Glutamatergic neuron (in vitro differentiated cells): ENCODE measurements around the gene CACNA2D1. TPM values are rescaled to one million over a fixed set of nuclear protein-coding genes. Genes with fewer than 3 reads are reported as not detected.

Source experiments
- DNase-seq: peaks from one replicate; pipeline ENCODE4 v3.0.0; 2022
- H3K27ac Mint-ChIP-seq: one replicate; pipeline ENCODE4 v1.8.0; 2020; ENCODE audit warnings: mild to moderate bottlenecking, mixed read lengths, inconsistent platforms; ENCODE audit not compliant: unreplicated experiment
- H3K27me3 Mint-ChIP-seq: one replicate; pipeline ENCODE4 v1.8.0; 2020; ENCODE audit warnings: mild to moderate bottlenecking, moderate library complexity, mixed read lengths, inconsistent platforms; ENCODE audit not compliant: unreplicated experiment
- H3K36me3 Mint-ChIP-seq: one replicate; pipeline ENCODE4 v1.8.0; 2020; ENCODE audit warnings: mild to moderate bottlenecking, mixed read lengths, inconsistent platforms; ENCODE audit not compliant: unreplicated experiment
- H3K4me1 Mint-ChIP-seq: one replicate; pipeline ENCODE4 v1.8.0; 2020; ENCODE audit warnings: mild to moderate bottlenecking, low read depth, mixed read lengths, inconsistent platforms; ENCODE audit not compliant: unreplicated experiment
- H3K4me3 Mint-ChIP-seq: one replicate; pipeline ENCODE4 v1.8.0; 2020; ENCODE audit warnings: mild to moderate bottlenecking, mixed read lengths, inconsistent platforms; ENCODE audit not compliant: unreplicated experiment
- H3K9me3 Mint-ChIP-seq: one replicate; pipeline ENCODE4 v1.8.0; 2020; ENCODE audit warnings: mild to moderate bottlenecking, moderate library complexity, mixed read lengths, inconsistent platforms; ENCODE audit not compliant: unreplicated experiment
- total RNA-seq: library from RNA; stranded (reverse); fragmentation: NEBNext Ultra II Directional; extraction: Animal tissue kit (Norgen Biotek cat#: 25700); gene quantifications from one replicate; pipeline ENCODE4 v1.2.1, GENCODE V29; 2021; ENCODE audit not compliant: unreplicated experiment
- TF ChIP-seq, protein P1 (sequence below): fragments of 200-600 bp; sonication (generic); IDR thresholded peaks from one replicate; pipeline ENCODE4 v1.5.0; 2021; ENCODE audit not compliant: partially characterized antibody, unreplicated experiment

CACNA2D1 gene
- total RNA-seq, 1 donor from 2014 or later = 258 TPM

DNA sequence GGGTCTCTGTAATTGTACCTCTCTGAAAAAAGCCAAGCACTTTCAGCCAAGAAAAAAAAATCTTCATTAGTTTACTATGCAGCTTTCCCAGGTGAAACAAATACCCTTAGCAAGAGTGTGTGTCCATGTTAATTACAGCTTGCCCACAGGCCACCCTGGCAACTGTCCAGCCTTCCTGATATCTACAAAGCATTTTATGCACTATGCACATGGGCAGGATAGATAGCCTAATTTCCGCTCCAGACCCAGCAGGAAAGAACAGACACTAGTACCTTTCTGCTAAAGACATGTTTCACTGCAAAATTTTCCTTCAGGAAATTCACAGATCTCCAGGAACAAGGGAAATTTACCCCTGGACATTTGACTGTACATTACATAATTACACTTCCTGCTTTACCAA is 24.4 kb downstream of the CACNA2D1 start:
- no peak for DNase-seq
- Mint-ChIP-seq H3K9me3 (no peaks in the 10 kb centered on the region), H3K4me1 (peaks cover 17% of the 10 kb centered on the region), H3K27ac (no peak overlapping the region), H3K27me3 (no peaks in the 10 kb centered on the region), H3K4me3 (no peak overlapping the region), H3K36me3 (no peaks in the 10 kb centered on the region)
- TF ChIP-seq, protein P1, sequence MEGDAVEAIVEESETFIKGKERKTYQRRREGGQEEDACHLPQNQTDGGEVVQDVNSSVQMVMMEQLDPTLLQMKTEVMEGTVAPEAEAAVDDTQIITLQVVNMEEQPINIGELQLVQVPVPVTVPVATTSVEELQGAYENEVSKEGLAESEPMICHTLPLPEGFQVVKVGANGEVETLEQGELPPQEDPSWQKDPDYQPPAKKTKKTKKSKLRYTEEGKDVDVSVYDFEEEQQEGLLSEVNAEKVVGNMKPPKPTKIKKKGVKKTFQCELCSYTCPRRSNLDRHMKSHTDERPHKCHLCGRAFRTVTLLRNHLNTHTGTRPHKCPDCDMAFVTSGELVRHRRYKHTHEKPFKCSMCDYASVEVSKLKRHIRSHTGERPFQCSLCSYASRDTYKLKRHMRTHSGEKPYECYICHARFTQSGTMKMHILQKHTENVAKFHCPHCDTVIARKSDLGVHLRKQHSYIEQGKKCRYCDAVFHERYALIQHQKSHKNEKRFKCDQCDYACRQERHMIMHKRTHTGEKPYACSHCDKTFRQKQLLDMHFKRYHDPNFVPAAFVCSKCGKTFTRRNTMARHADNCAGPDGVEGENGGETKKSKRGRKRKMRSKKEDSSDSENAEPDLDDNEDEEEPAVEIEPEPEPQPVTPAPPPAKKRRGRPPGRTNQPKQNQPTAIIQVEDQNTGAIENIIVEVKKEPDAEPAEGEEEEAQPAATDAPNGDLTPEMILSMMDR = no peak

DNA sequence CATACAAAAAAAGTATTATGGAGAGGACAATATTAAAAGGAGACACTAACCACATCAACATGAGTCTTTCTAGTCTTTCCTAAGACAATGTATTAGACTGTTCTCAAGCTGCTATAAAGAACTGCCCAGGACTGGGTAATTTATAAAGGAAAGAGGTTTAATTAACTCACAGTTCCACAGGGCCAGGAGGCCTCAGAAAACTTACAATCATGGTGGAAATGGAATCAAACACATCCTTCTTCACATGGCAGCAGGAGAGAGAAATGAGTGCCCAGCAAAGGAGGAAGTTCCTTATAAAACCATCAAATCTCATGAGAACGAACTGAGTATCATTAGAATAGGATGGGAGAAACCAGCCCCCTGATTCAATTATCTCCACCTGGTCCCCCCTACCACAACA is 25.7 kb downstream of the CACNA2D1 start:
- Mint-ChIP-seq H3K36me3 (no peaks in the 10 kb centered on the region), H3K4me1 (peaks cover 25% of the 10 kb centered on the region), H3K27me3 (no peaks in the 10 kb centered on the region), H3K27ac (no peak overlapping the region), H3K9me3 (no peaks in the 10 kb centered on the region), H3K4me3 (no peak overlapping the region)
- no peak for DNase-seq
- TF ChIP-seq, protein P1 = no peak

DNA sequence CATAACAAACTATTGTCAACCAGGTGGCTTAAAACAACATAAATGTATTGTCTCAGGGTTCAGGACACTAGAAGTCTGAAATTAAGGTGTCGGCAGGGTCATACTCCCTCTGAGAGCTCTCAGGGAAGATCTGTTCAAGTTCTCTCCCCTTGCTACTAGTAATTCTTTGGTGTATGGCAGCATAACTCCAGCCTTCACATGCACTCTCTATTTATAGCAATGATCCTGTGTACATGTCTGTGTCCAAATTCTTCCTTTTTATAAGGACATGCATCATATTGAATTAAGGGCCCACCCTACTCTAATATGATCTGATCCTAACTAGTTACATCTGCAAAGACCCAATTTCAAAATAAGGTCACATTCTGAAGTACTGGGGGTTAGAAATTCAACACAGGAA is 27.2 kb downstream of the CACNA2D1 start:
- TF ChIP-seq, protein P1 = no peak
- Mint-ChIP-seq H3K36me3 (no peaks in the 10 kb centered on the region), H3K4me1 (peaks cover 28% of the 10 kb centered on the region), H3K4me3 (no peak overlapping the region), H3K27ac (no peak overlapping the region), H3K9me3 (no peaks in the 10 kb centered on the region), H3K27me3 (peaks cover 2% of the 10 kb centered on the region)
- DNase-seq = no peak

DNA sequence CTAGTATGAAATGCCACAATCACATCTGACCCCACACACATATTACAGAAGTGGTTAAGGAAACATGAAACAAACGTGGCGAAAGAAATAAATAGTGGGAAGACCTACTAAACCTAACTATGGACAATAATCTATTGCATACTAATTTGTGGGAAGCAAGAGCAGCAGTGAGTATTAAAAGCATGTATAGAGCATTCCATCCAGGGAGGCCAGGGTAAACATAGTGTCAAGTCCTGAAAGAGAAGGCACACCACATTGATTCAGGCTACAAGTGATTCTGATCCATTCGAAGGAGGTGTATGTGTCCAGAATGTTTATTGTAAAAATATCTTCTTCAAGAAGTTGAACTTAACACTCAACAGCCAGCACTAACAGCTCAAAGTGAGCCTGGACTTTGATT is 29.2 kb downstream of the CACNA2D1 start:
- Mint-ChIP-seq H3K27ac (no peak overlapping the region), H3K4me3 (no peak overlapping the region), H3K27me3 (peaks cover 2% of the 10 kb centered on the region), H3K36me3 (no peaks in the 10 kb centered on the region), H3K4me1 (peaks cover 32% of the 10 kb centered on the region), H3K9me3 (no peaks in the 10 kb centered on the region)
- no peak for DNase-seq
- TF ChIP-seq, protein P1 = no peak

DNA sequence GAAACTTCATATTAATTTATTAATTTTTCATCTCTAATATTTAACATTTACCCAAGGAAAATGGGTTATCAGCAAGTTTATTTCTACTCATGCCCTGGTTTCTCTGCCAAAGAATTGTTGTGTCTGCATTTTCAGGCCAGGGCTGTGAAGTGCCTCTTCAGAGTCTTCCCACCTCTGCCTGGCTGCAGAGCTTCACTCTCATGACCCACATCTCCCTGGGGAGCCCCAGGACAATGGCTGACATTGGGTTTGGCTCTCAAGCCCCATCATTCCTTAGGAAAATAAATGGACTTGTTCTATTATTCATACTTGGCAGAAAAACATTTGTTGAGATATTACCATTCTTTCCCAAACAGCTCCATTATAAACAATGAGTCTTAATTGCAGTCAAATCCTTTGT is 30.3 kb downstream of the CACNA2D1 start:
- Mint-ChIP-seq H3K27me3 (peaks cover 2% of the 10 kb centered on the region), H3K36me3 (no peaks in the 10 kb centered on the region), H3K4me1 (peaks cover 36% of the 10 kb centered on the region), H3K27ac (no peak overlapping the region), H3K9me3 (no peaks in the 10 kb centered on the region), H3K4me3 (no peak overlapping the region)
- TF ChIP-seq, protein P1 = no peak
- DNase-seq = peak; percentile 85
